COLO829 (cell line): ENCODE data around the gene FBXO24.

Experiments used
- DNase-seq: peaks from one replicate; pipeline ENCODE4 v3.0.0; 2012; ENCODE audit warnings: low spot score

The FBXO24 gene

DNA sequence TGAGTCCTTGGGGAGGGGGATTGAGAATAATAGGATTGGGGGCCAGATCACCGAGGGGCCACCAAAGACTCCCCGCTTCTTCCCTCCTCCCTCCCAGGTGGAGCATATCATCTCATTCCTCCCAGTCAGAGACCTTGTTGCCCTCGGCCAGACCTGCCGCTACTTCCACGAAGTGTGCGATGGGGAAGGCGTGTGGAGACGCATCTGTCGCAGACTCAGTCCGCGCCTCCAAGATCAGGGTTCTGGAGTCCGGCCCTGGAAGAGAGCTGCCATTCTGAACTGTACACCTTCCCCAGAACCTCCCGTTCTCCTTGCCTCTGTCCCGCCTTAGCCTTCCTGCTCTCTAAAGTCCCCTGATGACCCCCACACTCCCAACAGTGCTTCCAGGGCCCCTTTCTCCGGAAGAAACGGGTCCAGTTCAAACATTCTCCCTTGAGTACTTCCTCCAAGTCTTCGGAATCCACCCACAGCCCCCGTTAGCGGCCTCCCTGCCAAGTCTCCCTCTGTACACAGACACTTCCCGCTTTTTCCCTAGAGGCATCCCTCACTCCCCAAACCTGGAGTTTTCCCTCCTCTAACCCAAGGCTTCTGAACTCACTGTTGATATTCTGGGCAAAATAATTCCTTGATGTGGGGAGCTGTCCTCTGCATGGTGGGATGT lies 4.1 kb downstream of the FBXO24 start:
- no peak for DNase-seq

DNA sequence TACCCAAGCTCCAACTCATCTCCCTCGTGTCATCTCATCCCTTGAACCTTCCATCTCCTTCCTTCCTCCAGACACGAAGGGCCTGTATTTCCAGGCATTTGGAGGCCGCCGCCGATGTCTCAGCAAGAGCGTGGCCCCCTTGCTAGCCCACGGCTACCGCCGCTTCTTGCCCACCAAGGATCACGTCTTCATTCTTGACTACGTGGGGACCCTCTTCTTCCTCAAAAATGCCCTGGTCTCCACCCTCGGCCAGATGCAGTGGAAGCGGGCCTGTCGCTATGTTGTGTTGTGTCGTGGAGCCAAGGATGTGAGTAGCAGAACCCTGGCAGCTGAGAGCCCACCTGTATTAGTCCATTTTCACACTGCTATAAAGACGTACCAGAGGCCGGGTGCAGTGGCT lies 5.5 kb downstream of the FBXO24 start:
- no peak for DNase-seq

DNA sequence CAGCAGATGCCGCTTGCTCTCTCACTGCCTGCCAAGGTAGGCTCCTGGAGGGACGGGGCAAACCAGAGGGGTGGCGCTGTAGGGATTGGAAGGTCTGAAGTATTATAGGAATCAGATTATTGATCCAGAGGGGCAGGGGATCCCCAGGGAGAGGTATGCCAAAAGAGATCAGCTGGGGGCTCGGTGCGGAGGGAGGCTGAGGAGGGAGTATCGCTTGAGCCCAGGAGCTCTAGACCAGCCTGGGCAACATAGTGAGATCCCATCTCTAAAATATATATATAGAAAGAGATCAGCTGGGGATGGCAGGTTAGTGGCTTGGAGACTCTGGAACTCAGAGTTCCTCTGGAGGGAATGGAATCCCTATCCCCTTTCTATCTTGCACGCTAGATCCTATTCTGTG lies 9.1 kb downstream of the FBXO24 start:
- DNase-seq, result no peak

- DNase-seq, result no peak
These were observed 12.3 kb downstream of the FBXO24 start for GRCh38 chr7:100598425-100598824.

DNA sequence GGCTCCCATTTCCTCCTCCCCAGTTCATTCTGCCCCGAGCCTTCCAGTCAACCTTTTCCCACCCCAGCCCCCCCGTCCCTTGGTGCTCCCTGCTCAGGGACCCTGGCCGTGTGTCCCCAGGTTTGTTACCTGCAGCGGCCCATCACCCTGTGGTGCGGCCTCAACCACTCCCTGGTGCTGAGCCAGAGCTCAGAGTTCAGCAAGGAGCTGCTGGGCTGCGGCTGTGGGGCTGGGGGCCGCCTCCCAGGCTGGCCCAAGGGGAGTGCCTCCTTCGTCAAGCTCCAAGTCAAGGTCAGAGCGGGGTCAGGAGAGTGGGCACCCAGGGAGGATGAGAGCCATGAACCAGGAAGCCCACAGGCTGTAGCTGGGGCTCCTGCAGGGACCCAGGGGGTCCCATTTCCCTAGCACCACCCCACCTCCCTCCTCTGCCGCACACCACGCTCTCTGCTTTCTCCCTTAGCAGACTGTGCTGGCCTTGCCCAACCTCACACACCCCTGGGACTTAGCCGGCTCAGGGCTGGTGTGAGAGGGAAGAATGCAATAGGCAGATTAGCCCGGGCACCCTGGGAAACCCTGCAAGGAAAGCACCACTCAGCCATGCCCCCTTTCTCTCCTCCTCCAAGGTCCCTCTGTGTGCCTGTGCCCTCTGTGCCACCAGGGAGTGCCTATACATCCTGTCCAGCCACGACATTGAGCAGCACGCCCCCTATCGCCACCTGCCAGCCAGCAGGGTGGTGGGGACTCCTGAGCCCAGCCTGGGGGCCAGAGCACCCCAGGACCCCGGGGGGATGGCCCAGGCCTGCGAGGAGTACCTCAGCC lies 14.0 kb downstream of the FBXO24 start:
- no peak for DNase-seq

DNA sequence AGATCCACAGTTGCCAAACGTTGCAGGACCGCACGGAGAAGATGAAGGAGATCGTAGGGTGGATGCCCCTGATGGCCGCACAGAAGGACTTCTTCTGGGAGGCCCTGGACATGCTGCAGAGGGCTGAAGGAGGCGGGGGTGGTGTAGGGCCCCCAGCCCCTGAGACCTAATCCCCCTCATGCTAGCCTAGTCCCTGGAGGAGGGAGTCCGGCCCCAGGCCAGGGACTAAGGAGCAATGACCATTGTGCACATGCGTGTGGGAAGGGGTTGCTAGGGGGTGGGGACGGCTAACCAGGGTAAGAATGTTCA lies 14.6 kb downstream of the FBXO24 start:
- no peak for DNase-seq

- no peak for DNase-seq
These were observed 17.0 kb downstream of the FBXO24 start for GRCh38 chr7:100602889-100603725.

DNA sequence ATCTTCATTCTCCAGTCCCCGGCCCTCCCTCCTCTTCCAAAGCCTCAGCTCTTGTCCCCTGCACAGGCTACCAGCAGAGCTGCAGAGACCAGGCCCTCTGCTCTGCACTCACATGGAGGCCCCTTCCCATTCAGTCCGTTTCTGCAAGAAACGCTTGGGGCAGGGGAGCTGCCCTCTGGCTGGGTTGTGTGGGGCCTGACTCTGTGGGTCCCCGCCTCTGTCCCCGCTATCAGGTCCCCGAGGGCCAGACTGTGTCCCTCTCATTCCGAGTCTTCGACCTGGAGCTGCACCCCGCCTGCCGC lies 17.5 kb downstream of the FBXO24 start:
- no peak for DNase-seq

DNA sequence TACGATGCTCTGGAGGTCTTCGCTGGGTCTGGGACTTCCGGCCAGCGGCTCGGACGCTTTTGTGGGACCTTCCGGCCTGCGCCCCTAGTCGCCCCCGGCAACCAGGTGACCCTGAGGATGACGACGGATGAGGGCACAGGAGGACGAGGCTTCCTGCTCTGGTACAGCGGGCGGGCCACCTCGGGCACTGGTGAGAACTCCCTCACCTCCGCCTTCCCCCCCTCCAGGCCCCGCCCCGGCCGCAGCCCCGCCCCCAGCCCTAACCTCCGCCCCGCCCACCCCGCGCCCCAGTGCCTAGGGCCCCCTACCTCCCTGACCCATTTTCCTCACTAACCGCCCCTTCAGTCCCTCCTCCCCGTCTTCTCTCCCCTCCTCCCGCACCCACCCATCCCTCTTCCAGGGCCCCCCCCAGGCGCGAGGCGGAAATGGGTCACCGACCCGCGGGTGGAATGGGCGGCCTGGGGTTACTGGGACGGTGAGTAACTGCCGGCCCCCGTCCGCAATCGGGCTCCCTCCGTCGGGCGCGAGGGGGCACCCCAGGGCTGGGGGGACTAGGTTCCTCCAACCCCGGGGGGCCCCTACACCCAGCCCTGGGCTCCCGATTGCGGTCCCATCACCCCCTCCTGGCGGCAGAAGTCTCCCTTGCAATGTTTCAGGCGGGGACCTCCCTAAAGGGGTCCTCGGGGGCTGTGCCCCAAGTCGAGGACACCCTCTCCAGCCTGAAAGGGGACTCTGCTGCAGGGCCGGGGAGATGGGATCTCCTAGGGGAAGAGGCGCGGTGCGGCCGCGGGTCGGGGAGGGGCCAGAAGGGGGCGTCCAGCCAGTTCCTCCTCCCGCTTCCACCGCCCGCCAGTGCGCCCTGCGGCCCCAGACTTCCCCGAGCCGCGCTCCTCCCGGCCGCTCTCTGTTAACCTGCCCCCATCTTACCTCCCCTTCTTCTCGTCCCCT lies 18.2 kb downstream of the FBXO24 start:
- peak; percentile 70 for DNase-seq

DNA sequence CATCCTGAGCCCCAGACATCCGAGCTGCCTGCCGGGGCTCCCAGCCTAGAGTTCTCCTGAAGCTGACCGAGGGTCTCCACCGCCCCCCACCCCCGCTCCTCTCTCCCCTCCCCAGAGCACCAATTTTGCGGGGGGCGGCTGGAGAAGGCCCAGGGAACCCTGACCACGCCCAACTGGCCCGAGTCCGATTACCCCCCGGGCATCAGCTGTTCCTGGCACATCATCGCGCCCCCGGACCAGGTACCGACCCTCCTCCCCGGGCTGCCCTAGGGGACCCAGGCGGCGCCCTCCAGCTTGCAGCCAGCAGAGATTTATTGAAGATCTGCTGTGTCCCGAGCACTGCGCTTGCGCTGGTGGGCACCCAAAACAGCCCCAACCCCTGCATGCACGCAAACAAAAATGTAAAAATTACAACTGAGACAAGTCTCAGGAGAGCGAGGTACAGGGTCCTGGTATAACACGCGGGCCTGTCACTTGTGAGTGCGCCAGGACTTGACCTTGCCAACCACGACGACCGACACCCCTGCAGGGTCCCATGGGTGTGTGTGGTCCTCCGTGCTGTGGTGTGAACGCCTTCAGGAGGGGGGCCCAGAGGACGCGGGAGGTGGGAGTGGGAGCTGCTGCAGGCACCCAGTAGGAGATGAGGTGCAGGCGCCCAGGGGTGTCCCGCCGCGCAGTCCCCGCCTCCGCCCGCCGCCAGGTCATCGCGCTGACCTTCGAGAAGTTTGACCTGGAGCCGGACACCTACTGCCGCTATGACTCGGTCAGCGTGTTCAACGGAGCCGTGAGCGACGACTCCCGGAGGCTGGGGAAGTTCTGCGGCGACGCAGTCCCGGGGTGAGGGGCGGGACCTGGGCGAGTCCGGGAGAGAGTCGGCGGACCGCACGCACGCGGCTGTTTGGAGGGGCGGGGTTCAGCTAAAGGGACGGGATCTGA lies 19.1 kb downstream of the FBXO24 start:
- DNase-seq, result no peak

GRCh38 chr7:100606313-100606712 lies 20.2 kb downstream of the FBXO24 start:
- DNase-seq, result no peak

GRCh38 chr7:100607111-100607510 lies 21.0 kb downstream of the FBXO24 start:
- no peak for DNase-seq

DNA sequence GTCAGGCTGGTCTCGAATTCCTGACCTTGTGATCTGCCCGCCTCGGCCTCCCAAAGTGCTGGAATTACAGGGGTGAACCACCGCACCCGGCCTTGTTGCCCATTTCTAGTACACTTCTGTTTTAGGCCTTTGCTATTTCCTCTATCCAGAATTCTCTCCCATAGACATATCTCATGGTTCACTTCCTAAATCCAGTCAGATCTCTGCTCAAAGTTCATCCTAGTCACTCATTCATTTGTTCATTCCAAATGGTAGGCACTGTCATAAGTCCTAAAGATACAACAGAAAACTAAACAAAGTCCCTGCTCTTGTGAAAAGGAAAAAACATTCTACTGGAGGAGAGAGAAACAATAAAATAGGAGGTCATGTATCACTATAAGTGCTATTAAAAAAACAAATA lies 23.8 kb downstream of the FBXO24 start:
- no peak for DNase-seq

DNA sequence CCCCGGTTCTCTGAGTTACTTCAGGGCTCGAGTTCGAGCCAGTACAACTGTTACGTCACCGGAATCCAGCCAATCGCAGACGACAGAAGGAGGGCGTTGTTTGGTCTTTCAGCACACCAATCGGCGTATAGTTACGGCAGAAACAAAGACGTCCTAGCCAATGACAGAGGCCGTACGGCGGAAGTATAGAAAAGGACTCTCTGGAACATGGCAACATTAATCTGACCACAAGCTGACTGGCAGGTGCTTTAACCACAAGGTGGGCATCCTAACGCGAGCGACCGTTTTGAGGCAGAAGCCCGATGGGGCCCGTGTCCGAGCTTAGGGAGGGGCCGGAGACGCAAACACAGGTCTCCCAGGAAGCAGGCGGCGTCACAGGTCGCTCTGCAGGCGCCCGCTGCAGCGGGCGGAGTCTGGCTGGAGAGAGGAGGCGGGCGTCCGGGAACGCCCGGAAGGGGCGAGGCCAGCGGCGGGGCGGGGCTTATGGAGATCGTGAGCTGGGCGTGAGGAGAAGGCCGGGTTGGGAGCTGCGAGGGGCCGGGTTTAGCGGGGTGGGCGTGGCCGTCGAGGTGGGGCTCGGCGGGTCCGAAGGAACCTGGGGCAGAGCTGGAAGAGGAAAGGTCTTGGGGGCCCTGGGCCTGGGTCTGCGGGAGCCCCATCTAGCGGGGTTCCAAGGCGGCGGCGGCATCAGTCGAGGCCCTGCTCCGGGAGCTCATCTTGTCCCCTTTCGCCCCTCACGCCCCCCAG lies 26.0 kb downstream of the FBXO24 start, which contains the start of gene MOSPD3:
MOSPD3 (plus strand) TSS at position 558 of the 747 bp plus-strand sequence. CDS start 252 bp downstream, outside the sequence.
- peak; percentile 100 for DNase-seq

DNA sequence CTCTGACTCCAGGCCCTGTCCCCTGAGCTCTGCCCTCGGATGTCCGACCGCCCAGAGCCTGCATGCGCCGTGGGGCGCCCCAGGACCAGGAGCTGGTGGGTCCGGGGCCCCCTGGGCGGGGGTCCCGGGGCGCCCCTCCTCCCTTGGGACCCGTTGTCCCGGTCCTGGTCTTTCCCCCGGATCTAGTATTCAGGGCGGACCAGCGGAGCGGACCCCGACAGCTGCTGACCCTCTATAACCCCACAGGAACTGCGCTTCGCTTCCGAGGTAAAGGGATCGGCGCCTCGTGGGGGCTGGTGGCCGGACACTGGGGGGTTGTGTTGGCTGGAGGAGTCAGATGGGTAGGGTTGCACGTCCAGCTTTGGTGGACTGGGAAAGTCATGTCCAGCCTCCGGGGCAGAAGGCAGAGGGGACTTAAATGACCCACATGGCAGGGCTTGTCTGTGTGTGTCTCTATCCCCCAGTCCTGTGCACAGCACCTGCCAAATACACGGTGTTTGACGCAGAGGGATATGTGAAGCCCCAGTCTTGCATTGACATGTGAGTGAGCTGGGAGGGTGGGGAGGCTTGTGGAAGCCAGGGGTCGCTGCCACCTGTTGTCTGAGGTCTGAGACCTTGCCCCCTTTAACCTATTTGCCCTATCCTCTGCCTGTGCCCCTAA lies 26.7 kb downstream of the FBXO24 start:
- DNase-seq, result no peak

DNA sequence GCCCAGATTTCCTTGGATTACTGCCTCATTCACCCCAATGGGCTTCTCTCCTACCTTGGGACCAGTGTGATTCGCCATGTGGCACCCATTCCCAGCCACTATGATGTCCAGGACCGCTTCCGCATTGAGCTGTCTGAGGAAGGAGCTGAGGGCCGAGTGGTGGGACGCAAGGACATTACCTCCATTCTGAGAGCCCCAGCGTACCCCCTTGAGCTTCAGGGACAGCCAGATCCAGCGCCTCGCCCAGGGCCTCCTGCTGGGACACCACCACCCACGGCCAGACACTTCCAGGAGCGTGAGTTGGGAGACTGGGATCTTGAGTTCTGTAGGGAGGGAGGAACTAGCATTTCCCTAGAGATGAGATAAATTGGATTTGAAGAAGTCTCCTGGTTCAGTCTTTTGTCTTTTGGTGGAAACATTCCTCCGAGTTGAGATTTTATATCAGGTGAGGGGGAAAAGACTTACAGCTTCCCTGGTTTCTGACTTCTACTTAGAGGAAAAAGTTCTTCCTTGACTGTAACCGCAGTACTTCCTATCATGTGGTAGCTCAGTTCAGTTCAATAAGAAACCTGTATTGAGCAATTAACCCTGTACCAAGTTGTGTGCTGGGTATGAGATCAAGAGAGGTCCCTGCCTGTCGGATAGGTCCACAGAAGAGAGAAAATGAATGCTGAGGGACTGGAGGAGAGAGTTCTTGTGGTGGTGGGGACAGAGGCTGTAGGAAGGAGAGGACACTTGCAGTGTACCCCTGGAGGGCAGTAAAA lies 27.5 kb downstream of the FBXO24 start:
- no peak for DNase-seq

- no peak for DNase-seq
These were observed 28.3 kb downstream of the FBXO24 start for GRCh38 chr7:100614308-100614861.

DNA sequence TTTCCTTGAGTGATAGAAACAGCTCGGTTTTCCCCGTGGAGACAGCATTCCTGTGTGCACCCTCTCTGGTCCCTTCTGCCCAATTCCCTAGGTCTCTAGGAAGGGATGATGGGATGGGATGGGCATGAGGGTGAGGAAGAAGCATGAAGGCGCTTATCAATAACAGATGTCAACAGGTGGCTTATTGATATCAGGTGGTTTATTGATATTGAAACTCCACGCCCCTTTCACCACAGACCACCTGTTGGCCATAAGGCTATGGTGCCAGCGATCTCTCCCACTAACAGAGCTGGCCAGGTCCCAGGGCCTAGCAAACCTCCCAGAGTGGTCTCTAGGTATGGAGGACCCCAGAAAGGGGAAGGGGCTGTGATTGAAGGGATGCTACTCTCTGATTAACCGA lies 34.1 kb downstream of the FBXO24 start:
- DNase-seq, result no peak
